GM19467 (cell line): ENCODE results near the gene TRUB1.
"Not testable (repeated sequence)": the region's sequence is repeated elsewhere in the genome, so short reads cannot be mapped to it uniquely, and the experiment has no call there.

Experiments used
- ATAC-seq: cut with Tn5 transposase; IDR thresholded peaks from one replicate; pipeline ENCODE4 v1.9.1; 2021; ENCODE audit warnings: mild to moderate bottlenecking, moderate library complexity; ENCODE audit not compliant: unreplicated experiment

The TRUB1 gene

GRCh38 chr10:114937962-114938855 is at the start of gene TRUB1:
Gene TRUB1 (plus strand): TSS chr10:114938195. CDS start chr10:114938254, 59 bp downstream.
- peak; percentile 100 for ATAC-seq

GRCh38 chr10:114893251-114893650 is 44.7 kb upstream of the TRUB1 start:
- no peak for ATAC-seq

GRCh38 chr10:114894911-114895310 is 43.1 kb upstream of the TRUB1 start:
- no peak for ATAC-seq

GRCh38 chr10:114897011-114897410 is 41.0 kb upstream of the TRUB1 start:
- not testable (repeated sequence) for ATAC-seq

GRCh38 chr10:114897593-114897992 is 40.4 kb upstream of the TRUB1 start:
- no peak for ATAC-seq

- ATAC-seq = no peak
Measured at GRCh38 chr10:114899982-114900381, 38.0 kb upstream of the TRUB1 start.

GRCh38 chr10:114900658-114901057 is 37.3 kb upstream of the TRUB1 start:
- no peak for ATAC-seq

- ATAC-seq = no peak
Measured at GRCh38 chr10:114902151-114902550, 35.8 kb upstream of the TRUB1 start.

GRCh38 chr10:114905450-114905849 is 32.5 kb upstream of the TRUB1 start:
- no peak for ATAC-seq

- ATAC-seq = no peak
Measured at GRCh38 chr10:114906981-114907380, 31.0 kb upstream of the TRUB1 start.

GRCh38 chr10:114908896-114909295 is 29.1 kb upstream of the TRUB1 start:
- no peak for ATAC-seq

GRCh38 chr10:114911052-114911711 is 26.8 kb upstream of the TRUB1 start:
- ATAC-seq = no peak

- ATAC-seq = no peak
Measured at GRCh38 chr10:114911801-114912469, 26.1 kb upstream of the TRUB1 start.

GRCh38 chr10:114912470-114912859 is 25.5 kb upstream of the TRUB1 start:
- no peak for ATAC-seq

- no peak for ATAC-seq
Measured at GRCh38 chr10:114914560-114914959, 23.4 kb upstream of the TRUB1 start.

GRCh38 chr10:114915294-114915693 is 22.7 kb upstream of the TRUB1 start:
- ATAC-seq = no peak

GRCh38 chr10:114916653-114917052 is 21.3 kb upstream of the TRUB1 start:
- no peak for ATAC-seq

GRCh38 chr10:114917459-114917858 is 20.5 kb upstream of the TRUB1 start:
- no peak for ATAC-seq

GRCh38 chr10:114917927-114918672 is 19.9 kb upstream of the TRUB1 start:
- no peak for ATAC-seq

GRCh38 chr10:114920459-114920858 is 17.5 kb upstream of the TRUB1 start:
- ATAC-seq = no peak

GRCh38 chr10:114922003-114922402 is 16.0 kb upstream of the TRUB1 start:
- ATAC-seq = no peak
